Activated effector memory CD4-positive, alpha-beta T cell treated with anti-CD3 and anti-CD28 coated beads, Interleukin-2, amount 50 U/mL, for 16 hours (primary cell): ENCODE results near the gene GOLGA3.
"Not testable (repeated sequence)": the region's sequence is repeated elsewhere in the genome, so short reads cannot be mapped to it uniquely, and the experiment has no call there.

ENCODE experiments used
- DNase-seq: peaks from one replicate; pipeline ENCODE4 v3.0.0-alpha.2; 2020

GOLGA3 gene

GRCh38 chr12:132777614-132778013 is 51.1 kb downstream of the GOLGA3 start:
- DNase-seq = no peak

DNA sequence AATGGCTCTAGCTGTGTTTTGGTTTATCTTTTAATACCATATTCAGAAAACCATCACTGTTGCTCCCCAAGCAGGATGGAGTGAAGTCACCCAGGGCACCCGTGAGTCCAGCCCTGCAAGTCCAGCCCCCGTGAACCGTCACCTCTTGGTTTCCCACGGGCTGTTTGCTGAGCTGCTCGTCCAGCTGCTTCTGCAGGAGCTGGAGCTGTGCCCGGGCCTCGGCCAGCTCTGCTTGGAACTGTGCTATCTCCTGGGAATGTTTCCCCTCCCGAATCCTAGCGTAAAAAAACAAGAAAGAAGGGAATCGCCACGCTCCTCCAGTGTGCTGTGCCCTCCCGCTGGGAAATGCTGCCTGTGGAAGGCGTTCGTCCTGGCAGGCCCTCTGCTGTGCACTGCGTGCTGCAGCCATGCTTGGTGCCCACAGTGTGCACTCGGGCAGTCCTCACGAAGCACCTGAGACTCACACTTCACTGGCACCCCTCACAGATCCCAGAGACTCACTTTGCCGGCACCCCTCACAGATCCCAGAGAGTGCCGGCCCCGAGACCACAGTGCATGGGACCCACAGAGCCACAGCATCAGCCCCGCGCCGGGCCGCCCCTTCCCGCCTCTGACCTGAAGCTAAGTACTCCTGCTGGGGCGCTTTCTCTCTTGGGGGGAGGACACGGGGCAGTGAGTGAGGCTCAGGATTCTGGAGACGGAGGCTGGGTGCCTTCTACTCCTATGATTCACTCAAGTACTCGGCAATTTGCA is 51.7 kb downstream of the GOLGA3 start:
- DNase-seq = no peak

- DNase-seq = not testable (repeated sequence)
Measured at GRCh38 chr12:132776230-132776625, 52.4 kb downstream of the GOLGA3 start.

GRCh38 chr12:132775502-132776229 is 53.0 kb downstream of the GOLGA3 start:
- DNase-seq = no peak

GRCh38 chr12:132774646-132775275 is 53.9 kb downstream of the GOLGA3 start:
- no peak for DNase-seq

- DNase-seq = no peak
Measured at GRCh38 chr12:132774159-132774558, 54.5 kb downstream of the GOLGA3 start.

GRCh38 chr12:132773077-132773955 is 55.4 kb downstream of the GOLGA3 start:
- no peak for DNase-seq

DNA sequence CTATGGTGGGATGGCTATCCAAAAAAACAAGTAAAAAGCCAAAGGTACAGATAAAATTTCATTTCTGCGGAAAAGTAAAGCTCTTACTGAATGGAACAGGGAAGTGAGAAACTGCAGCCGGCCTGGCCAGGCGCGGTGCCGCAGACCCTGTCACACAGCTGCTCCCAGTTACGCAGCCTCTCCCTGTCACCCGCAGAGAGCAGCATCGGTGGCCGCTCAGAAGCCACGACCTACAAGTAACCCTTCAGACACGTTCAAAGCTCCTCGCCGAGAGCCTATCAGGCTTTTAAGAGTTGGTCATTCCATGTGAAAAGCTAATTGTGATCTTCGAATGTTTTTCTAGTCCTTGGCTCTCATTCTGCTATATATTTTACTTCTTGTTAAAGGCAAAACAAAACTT is 56.1 kb downstream of the GOLGA3 start:
- DNase-seq = no peak

- DNase-seq = peak; percentile 74
Measured at GRCh38 chr12:132771126-132771838, 57.4 kb downstream of the GOLGA3 start.

GRCh38 chr12:132766380-132767085 is 62.1 kb downstream of the GOLGA3 start:
- no peak for DNase-seq

DNA sequence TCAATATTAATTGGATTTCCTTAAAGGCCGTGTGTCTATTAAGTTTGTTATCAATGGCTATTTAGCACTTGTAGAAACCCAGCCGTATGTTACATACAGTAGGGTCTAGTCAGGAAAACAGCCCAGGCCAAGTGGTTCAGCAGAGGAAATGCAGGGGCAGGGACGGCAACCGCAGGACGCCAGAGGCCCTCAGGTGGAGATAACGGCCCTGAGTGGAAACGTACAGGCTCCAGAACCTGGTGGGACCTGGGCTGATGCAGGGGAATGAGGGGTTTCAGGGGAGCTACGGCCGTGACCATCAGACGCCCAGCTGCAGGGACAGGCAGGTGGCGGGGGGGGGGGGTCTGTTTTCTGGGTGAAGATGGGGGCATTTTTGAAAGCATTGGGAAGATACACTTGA is 63.3 kb downstream of the GOLGA3 start:
- DNase-seq = no peak

DNA sequence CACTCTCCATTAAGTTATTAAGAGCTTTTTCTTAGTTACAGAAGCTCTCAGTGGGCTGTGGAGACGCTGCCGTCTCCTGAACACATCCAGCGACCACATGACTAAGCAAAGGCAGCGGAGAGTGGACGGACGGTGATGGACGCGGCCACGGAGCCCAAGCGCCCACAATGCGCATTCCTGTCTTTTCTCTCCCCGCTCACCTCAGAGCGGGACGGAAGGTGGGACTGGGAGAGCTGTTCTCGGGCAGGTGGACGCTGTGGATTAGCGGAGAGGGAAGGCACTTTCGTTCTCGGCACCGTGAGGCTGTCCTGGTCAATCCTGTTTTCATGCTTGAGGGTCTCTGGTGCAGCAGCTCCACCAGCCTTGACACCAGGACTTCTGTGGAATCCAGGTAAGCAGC is 64.4 kb downstream of the GOLGA3 start:
- no peak for DNase-seq

DNA sequence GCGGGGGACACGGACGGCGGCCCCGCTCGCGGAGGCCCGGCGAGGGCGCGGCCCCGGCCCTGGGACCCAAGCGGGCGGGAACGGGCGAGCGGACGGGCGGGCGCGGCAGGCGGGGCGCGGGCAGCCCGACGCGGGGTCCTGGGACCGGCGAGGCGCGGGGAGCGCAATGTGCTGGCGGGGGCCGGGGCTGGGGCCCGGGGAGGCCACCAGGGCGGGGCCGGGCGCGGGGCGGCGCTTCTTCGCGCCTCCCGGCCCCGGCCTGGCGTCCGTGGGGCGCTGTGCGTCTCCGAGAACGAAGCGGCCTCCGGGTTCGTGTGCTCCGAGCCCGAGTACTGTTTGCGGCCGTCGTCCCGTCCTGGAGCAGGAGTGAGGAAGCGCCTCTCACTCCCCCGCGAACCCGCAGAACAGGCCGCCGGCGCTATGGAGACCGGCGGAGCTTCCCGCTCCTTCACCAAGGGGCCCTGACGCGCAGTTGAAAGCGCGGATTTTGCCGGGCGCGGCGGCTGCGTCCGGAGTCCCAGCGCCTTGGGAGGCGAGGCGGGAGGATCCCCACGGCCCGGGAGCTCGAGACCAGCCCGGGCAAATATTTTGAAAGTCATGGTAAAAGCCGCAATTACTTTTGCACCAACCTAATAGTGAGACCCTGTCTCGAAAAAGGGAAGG is 66.6 kb downstream of the GOLGA3 start:
- peak; percentile 95 for DNase-seq

DNA sequence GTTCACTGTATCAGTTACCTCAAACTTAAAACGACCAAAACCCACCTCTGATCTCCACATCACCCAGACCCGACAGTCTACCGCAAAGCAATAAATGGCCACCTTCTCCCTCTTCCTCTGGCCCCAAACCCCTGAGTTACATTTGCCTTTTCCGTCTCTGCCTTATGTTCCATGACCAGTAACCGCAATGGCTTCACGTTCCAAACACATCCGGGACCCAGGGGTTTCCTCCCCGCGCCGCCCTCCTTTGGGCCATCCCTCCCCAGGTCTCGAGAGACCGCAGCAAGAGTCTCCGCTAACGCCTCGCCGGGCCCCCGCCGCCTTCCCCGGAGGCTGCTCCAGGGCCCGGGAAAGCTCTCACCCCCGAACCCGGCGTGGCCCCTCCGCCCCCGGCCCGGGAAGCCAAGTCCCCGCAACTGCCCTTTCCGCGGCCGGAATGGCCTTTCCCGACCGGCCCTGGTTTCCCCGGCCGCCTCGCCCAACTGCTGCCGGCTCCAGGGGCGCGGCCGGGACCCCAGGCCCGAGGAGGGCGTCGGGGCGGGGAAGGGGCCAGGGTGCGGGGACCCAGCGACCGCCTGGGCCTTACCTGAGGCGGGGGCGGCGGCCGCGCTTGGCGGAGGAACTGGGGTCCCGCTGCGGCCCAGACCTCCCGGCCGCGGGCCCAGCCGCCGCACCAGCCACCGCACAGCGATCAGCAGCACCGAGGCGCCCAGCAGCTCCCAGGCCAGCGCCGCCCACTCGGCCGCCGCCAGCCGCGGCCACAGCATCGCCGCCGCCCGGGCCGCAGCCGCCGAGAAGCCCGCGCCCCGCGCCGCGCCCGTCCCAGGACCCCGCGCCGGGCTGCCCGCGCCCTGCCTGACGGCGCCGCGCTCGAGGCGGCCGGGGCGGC is 67.4 kb downstream of the GOLGA3 start, which contains the start of gene ANKLE2:
Gene ANKLE2 (minus strand): TSS at position 801 of the 889 bp plus-strand sequence. CDS start 34 bp downstream, at position 767.
- DNase-seq = peak; percentile 90

DNA sequence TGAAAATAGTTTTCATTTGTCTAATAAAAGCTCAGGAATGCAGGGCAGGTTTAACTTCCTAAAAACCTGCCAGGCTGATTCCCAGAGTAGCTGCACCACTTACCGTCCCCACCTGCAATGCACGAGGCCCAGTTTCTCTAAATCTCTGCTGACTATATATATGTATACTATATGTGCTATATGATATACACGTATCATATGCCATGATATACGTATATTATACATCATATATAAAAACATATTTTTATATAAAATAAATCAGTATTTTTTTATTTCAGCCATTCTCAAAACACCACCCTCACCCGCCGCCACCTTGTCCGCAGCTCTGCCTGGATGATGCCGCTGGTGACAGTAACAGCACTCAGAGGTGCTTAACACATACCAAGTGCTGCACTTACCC is 69.3 kb downstream of the GOLGA3 start:
- DNase-seq = no peak

GRCh38 chr12:132758825-132759224 is 69.8 kb downstream of the GOLGA3 start:
- DNase-seq = not testable (repeated sequence)

- no peak for DNase-seq
Measured at GRCh38 chr12:132754160-132754932, 74.3 kb downstream of the GOLGA3 start.

GRCh38 chr12:132753670-132754069 is 75.0 kb downstream of the GOLGA3 start:
- not testable (repeated sequence) for DNase-seq

DNA sequence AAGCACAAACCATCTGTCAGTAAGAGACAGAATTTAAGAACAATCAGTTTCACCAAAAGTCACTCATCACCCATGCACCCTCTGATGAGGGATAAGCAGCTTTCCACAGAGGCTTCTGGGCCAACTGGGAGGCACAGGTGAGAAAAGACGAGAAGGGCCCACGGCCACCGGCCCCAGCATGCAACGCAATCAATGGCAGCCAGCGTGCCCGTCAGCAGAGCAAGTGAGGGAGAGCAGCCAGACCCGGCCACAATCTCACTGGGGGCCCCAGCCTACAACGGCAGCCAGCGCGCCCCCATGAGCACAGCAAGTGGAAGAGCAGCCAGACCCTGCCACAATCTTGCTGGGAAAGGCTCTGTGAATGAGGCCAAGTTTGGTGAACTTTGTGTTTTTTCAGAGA is 80.3 kb downstream of the GOLGA3 start:
- DNase-seq = no peak
